GM21723 (cell line): Measurements from ENCODE around the gene MUC2.
A peak's percentile ranks its signal among the peaks of the same experiment; 100 is the strongest.

Experiments
- ATAC-seq: cut with Tn5 transposase; IDR thresholded peaks from one replicate; pipeline ENCODE4 v1.9.1; 2021; ENCODE audit warnings: mild to moderate bottlenecking, moderate library complexity; ENCODE audit not compliant: unreplicated experiment

MUC2 gene

DNA sequence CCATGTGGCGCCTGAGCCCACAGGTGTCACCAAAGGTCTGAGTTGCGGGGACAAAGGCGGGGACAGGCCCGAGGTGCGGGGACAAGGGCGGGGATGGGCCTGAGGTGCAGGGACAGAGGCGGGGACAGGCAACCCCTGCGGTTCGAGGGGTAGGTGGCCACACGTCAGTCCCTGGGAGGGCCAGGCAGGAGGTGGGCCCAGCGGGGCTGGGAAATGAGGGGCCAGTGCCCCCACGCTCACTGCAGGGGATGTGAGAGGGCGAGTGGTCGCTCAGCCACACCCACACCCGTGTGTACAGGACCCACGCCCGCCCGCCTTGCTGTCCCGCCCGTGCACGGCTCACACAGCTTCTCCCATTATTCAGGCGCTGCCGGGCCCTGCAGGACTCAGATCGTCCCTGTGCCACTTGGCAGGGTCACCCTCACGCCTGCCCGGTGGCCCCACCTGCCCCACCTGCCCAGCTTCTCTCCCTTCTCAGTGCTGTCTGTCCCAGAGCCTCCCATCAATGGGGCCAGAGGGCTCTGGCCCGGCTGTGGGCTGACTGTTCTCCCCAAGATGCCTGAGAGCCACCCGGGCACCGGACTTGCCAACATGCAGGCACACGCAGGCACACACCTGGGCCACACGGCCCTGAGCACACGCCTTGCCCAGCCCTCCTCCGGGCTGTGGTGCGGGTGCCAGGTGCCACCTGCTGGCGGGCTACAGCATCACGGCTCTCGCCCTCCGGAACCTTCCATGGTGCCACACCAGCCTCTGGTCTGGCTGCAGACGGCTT lies 23.9 kb upstream of the MUC2 start:
- peak; percentile 82 for ATAC-seq

DNA sequence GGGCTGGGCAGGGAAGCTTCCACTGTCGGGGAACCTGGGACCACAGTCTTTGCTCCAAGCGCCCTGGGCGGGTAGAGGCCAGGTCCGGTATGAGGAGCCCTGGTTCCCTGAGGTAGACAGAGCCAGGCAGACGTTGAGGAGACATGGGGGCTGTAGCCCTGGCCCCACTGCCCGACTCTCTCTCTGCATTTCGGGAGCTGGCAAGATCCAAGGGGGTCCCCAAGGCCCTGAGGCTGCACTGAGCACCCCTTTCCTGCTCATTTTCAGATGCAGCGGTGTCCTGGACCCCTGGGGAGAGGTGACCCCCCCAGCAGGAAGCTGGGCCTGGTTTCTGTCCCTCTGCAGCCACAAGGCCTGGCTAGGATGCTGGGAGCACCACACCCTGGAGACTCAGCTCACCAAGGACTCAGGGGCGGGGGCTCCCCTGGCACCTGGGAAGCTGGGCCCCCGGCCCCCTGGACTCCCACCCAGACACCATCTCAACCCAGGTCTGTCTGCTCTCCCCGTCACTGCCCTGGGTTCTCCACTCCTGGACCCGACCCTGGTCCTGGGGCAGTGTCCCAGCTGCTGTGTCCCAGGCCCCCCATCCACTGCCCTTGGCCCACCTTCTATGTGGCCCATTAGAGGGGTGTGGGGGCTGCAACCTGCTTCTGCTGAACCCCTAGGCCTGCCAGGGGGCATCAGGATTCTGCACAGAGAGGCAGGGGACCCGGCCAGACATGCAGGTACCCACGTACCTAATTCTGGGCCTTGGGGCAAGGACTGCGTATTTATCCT lies 23.1 kb upstream of the MUC2 start:
- ATAC-seq, result no peak

DNA sequence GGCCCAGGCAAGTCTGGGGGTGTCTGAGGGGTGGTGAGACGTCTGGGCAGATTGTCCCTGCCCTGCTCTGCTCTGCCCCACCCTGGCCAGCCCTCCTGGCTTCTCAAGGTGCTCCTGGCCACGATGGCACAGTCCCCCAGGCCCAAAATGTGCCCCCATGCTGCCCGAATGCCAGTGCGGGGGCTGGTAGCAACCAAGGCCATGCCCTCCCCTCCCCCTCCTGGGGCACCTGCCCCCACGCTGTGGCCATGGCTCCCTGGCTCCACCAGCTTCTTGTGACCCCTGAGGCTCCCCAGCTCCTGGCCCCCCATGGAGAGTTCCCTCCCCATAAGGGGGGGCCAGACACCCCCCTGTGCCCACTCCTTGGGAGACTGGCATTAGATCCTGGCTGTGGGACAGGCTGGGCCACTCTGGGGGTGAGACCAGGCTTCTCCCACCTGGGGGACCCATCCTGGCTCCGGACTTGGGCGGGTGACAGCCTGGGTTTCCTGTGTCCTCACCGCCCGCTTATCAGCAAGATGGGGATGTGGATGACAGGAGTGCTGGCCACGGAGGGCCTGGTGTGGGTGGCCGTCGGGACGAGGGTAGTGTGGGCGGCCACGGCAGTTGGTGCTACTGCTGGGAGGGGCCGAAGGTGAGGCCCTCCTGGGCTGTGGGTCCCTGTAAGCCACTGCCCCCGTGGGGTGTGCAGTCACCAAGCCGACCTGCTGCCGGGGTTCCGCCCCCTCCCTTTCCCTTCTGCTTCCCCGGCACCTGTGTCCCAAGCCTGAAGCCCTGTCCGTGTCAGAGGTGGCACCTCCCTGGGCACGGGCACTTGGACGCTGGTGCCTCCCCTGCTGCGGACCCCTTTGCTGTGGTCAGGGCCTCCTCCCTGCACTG lies 22.3 kb upstream of the MUC2 start:
- ATAC-seq, result no peak

DNA sequence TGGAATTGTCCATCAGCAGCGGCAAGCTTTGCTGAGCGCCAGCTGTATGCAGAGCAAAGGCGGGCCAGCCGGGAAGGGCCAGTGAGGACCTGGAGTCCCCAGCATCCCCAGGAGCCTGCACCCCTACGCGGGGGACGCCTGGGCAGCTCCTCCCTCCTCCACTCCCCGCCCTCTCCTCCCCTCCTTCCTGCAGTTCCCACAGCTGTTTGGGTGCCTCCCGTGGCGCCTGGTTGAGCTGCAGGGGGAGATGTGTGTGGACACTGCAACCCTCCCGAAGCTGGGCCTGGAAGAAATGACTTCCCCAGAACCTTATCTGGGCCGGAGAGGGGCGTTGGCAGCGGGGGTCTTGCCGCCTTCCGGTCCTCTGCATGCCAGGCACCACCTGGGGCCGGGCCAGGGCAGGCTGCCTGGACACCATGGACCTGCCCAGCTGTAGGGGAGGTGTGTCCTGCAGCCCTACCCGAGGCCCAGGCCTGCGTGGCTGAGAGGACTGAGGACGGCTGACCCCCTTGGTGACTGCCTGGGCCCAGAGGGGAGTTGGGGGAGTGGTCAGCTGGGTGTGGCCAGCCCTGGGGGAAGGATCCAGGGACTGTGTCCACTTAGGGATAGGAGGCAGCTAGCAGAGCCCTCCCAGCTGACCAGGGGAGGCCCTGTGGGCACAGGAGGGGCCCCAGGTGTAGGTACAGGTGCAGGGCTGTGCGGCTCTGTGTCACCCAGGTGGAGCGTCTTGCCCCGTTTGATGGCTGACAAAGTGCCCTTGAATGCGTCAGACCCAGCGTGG lies 21.4 kb upstream of the MUC2 start:
- no peak for ATAC-seq

DNA sequence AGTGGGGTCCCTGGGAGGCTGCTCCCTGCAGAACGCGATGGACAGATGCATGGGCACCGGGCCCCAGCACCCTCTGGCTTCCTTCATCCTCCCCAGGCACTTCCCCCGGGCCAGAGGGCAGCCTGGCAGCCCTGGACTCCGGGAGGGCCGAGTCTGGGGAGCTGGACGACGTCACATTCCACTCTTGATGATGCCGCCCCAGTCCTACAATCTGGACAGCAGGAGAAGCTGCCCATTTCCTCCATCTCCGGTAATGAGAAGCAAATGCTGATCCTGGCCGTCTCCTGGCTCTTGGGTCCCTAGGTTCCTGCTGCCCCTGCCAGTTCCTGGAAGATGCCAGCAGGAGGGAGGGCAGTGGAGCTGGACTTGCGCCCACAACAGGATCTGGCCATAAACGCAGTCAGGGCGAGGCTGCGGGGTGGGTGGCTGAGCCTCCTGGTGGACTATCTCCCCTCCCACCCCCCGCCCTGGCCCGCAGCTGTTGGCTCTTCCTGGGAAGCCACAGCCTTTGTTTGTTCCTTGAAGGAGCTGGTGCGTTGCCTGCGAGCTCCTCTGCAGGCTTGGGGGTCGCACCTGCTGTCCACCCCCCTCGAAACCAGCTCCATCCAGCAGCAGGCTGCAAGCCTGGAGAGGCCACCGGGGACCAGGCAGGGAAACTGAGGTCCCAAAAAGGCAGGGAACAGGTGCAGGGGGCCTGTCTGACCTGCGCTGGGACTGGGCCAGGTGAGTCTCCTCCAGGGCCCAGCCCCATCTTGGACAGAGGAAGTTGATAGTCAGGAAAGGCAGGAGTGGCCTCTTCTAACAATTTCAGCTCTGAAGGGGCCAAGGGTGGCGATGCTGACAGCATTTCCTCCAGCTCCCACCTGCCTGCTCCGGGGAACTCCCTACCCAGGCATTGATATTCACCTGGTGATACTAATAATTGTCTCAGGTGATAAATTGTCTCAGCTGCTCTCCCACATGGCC lies 20.2 kb upstream of the MUC2 start:
- ATAC-seq, result no peak

DNA sequence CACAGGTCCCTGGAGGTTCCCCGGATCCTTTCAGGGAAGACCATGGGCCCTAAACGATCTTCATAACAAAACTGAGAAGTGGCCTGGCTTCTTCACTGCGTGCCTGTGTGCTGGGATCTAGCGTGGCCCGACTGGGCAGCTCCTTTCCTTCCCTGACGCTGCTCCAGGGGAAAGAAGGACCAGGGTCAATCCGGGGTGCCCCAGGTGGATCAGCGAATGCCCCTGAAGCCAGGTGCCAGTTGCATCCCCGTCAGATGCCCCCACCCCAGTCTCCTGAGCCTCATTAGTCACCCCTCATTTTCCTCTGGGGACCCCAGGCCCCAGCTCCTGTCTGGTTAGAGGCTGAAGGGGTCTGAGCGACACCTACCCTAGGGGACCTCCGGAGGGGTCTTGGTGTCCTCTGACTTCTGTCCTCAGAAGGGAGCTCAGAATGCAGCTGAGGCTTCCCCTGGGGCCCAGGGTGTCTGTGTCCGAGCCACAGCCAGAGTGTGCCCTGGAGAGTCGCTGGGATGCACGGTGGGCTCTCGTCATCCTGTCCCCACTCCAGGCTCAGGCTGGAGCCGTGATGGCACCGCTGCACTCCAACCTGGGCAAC lies 19.5 kb upstream of the MUC2 start:
- ATAC-seq, result no peak

DNA sequence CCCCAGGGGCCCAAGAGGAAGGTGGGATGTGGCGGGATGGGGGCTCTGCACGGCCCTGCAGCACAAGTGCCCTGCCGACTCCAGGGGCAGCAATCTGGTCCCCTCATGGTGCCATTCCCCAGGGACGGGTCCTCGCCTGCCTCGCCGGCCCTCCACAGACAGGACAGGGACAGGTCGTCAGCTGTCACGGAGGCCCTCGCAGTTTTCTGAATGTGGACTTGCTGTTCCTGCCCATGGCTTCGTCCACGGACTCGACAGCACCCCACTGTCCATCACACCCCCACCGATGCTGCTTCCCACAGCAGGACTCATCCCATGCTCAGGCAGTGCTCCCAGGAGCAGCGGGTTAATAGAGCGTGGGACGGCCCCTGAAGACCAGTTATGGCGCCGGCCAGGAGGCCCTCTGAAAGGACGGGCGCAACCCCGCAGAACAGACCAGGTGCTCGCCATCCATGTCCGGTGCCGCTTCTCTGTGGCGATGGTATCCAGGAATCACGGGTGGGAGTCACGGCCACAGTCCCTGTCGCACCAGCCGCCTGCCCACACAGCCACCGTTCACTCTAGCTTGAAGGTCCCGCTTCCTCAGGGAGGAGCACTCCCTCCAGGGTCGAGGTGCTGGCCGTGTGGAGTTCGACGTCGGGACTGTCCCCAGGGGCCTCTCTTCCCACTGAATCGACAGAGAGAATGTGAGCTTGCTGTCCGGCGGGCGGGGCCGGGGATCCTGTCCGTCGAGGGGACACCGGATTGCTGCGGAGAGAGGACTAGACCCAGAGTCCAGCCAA lies 18.5 kb upstream of the MUC2 start:
- ATAC-seq, result no peak

DNA sequence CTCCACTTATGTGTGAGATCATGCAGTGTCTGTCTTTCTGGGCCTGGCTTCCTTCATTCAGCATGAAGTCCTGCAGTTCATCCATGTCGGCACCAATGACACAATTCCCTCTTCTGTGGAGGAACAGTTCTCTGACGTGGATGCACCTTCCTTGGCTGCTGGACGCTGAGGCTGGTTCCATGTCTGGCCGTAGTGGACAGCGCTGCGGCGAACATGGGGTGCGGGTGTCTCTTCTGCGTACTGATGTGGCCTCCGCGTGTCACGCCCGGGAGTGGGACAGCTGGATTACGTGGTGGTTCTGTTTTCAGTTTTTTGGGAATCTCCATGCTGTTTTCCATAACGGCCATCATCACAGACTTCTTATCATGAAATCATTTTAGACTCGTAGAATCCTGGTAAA lies 16.9 kb upstream of the MUC2 start:
- ATAC-seq, result no peak

DNA sequence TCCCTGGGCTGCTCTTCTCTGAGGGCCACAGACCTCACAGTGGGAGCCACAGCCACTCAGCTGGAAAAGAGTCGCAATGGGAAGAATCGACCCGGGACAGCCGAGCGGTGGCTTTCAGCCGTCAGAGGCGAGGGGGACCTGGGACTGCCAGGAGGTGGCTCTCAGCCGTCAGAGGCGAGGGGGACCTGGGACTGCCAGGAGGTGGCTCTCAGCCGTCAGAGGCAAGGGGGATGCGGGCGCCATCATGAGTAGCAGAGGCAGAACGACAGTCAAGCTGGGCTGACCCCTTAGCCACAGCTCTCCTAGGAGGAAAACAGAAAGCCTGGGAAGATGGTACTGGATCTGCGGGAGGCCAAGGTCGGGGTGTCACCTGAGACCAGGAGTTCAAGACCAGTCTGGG lies 14.9 kb upstream of the MUC2 start:
- ATAC-seq, result no peak

DNA sequence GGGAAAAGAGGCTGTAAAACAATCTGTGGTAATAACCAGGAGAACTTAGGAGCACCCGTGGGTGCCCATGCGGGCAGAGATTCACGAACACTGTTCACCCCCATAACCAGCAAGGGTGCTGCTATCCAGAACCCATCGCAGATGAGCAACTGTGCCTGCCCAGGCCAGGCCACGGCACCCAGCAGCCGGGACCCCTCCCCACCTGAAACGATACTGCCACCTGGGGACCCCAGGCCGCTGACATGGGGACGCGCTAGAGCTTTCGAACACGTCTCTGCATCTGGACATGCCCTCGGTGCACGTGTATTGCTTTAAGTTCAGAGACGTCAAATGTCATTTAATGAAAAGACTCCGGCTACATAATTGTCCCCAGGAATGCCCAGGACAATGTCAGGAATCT lies 14.3 kb upstream of the MUC2 start:
- no peak for ATAC-seq

DNA sequence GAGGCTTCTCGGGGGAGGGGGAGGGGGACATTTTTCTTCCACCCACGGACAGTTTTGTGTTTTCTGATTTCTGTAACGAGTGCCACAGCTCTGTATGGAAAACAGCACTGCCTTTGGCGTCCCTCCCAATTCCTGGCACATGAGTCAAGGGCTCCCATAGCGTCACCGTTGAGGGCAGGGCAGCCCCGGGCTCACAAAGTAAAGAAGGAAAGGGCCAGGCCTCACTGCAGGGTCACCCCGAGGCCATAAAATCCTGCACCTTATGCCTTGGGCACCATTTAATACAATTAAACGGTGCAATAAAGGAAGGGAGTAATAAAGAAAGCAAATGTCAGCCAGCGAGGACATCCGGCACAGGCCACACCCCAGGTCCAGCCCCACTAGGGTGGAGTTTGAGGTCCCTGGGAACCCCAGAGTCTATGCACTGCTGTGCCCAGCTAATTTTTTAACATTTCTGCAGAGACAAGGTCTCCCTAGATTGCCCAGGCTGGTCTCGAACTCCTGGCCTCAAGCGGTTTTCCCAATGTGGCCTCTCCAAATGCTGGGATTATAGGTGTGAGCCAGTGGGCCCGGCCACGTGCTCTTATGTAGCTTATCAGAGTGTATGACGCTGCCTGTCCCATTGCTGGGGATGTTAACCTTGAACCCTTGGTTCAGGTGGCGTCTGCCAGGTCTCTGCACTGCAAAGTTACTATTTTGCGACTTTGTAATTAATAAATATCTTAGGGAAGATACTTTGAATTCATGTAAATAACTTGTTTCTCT lies 13.6 kb upstream of the MUC2 start:
- no peak for ATAC-seq

DNA sequence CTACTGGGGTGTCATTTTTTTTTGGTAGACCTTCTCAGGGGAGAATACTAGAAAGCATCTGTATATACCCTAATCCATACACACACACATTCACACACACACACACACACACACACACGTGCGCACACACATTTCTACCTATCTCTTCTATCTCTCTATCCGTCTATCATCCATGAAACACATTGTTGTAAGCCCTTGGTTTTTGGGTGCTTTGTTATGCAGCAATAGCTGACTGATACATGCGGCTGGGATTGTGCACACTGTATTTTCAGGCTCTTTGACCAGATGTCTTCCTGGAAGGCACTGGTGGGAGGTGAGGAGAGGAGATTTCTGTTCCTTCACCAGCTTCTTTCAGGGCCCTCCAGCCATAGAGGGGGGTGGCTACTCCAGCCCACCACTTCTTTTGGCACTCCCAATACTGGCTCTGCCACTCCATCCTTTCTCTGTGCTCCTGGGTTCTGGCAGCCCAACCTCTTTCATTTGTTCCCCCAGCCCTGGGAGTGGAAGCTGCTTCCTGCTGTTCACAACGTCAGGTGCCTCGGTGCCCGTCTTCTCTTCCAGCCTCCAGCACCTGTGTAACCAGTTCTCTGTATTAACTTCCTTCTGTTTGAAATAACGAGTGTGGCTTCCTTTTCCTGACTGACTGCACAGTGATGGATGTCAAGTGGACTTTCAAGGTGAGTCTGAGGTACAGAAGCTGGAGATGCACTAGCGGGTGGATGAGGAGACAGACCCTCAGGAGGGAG lies 12.4 kb upstream of the MUC2 start:
- ATAC-seq, result no peak

DNA sequence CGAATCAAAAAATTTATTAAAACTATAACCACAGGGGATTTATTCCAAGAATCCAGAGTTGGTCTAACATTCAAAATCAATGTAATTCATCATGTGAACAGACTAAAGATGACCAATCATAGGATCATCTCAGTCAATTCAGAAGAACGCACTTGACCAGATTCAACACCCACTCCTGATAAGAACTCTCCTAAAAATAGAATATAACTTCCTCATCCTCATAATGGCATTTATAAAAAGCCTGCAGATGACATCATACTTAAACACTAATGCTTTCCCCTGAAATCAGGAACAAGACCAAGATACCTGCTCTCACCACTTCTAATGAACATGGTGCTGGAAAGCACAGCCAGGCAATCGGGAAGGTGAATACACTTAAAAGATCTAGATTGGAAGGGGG lies 10.5 kb upstream of the MUC2 start:
- ATAC-seq, result no peak

DNA sequence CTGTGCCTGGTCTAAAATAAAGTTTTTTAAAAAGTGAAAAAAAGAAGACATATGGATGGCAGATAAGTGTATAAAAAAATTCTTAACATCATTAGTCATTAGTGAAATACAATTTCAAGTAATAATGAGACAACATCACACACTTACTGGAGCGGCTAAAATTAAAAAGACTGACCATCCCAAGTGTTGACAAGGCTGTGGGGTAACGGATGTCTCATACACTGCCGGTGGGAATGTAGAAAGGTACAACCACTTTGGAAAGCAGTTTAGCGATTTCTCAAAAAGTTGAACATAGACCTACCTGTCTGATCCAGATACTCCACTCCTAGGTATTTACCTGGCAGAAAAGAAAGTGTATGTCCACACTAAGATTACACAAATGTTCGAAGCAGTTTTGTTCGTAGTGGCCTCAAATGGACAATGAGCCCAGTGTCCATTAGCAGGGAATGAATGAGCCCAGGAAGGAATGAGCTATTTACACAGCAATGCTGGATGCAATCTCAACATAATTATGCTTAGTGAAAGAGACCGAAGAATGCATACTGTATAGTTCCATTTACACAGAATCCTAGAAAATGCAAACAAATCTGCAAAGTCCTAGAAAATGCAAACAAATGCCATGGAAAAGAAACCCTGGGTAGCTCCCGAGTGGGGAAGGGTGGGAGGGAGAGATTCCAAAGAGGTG lies 6.7 kb upstream of the MUC2 start:
- no peak for ATAC-seq

DNA sequence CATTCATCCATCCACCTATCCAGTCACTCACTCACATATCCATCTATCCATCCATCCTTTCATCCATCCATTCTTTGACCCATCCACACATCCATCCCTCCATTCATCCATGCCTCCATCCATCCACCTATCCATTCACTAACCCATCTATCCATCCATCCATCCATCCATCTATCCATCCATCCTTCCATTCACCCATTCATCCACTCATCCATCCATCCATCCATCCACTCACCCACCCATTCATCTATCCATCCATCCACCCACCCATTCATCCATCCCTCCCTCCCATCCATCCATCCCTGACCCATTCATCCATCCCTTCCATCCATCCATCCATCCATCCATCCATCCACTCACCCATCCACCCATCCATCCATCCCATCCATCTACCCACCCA lies 4.9 kb upstream of the MUC2 start:
- no peak for ATAC-seq
